HuH-7 (cell line): ENCODE data around the gene NCKAP5.

Source experiments
- DNase-seq: peaks from one replicate; pipeline ENCODE4 v3.0.0; 2011; ENCODE audit warnings: low spot score

NCKAP5 gene

GRCh38 chr2:132941296-132942020 lies 626.8 kb downstream of the NCKAP5 start:
- DNase-seq = no peak

- DNase-seq = no peak
Observed at GRCh38 chr2:132937629-132938028, 630.6 kb downstream of the NCKAP5 start.

GRCh38 chr2:132936791-132937190 lies 631.5 kb downstream of the NCKAP5 start:
- DNase-seq = no peak

- DNase-seq = no peak
Observed at GRCh38 chr2:132936261-132936660, 632.0 kb downstream of the NCKAP5 start.

- no peak for DNase-seq
Observed at GRCh38 chr2:132929786-132930185, 638.5 kb downstream of the NCKAP5 start.

GRCh38 chr2:132923787-132924186 lies 644.5 kb downstream of the NCKAP5 start:
- no peak for DNase-seq

GRCh38 chr2:132915812-132916549 lies 652.3 kb downstream of the NCKAP5 start:
- no peak for DNase-seq

- DNase-seq = no peak
Observed at GRCh38 chr2:132911726-132912724, 656.2 kb downstream of the NCKAP5 start.

- DNase-seq = no peak
Observed at GRCh38 chr2:132910432-132910831, 657.8 kb downstream of the NCKAP5 start.

GRCh38 chr2:132909427-132909826 lies 658.8 kb downstream of the NCKAP5 start:
- DNase-seq = no peak

GRCh38 chr2:132904142-132904842 lies 664.0 kb downstream of the NCKAP5 start:
- no peak for DNase-seq

- no peak for DNase-seq
Observed at GRCh38 chr2:132902626-132903025, 665.6 kb downstream of the NCKAP5 start.

GRCh38 chr2:132901661-132902060 lies 666.6 kb downstream of the NCKAP5 start:
- no peak for DNase-seq

- no peak for DNase-seq
Observed at GRCh38 chr2:132897111-132897510, 671.2 kb downstream of the NCKAP5 start.

- DNase-seq = no peak
Observed at GRCh38 chr2:132896073-132896472, 672.2 kb downstream of the NCKAP5 start.

GRCh38 chr2:132891498-132891897 lies 676.8 kb downstream of the NCKAP5 start:
- no peak for DNase-seq

- no peak for DNase-seq
Observed at GRCh38 chr2:132886574-132886973, 681.7 kb downstream of the NCKAP5 start.

- no peak for DNase-seq
Observed at GRCh38 chr2:132884705-132885104, 683.6 kb downstream of the NCKAP5 start.

- no peak for DNase-seq
Observed at GRCh38 chr2:132884292-132884691, 684.0 kb downstream of the NCKAP5 start.

GRCh38 chr2:132883430-132883829 lies 684.8 kb downstream of the NCKAP5 start:
- DNase-seq = no peak

GRCh38 chr2:132881546-132881945 lies 686.7 kb downstream of the NCKAP5 start:
- no peak for DNase-seq

GRCh38 chr2:132877923-132878322 lies 690.3 kb downstream of the NCKAP5 start:
- no peak for DNase-seq
